ENCODE measurements around the gene STAP1.

STAP1 gene

DNA sequence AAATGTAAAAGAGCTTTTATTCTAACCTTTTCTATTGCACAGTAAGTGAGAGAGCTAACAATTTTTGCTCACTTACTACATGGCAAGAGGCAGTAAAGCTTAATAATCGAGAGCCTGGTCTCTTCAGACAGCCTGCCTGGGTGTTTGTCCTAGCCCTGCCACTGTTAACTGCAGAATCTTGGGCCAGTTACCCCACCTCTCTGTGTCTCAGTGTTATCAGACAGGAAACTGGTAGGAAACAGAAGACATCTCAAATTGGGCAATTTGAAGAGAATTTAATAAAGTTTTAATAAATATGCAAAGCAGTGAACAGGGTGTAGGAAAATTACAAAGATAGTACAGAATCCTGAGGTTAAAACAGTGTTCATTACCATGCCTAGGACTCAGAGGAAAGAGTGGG, 13.4 kb downstream of the STAP1 start:
- Histone ChIP-seq H3K36me3 (ENCODE audit: insufficient read depth, low read length) (no peaks in the 10 kb centered on the region), H2AFZ (ENCODE audit: low read depth, low read length) (no peak overlapping the region), H3K4me1 (ENCODE audit: insufficient read depth, low read length) (no peaks in the 10 kb centered on the region), H3K9me3 (ENCODE audit: low read length) (no peaks in the 10 kb centered on the region), H3K27me3 (ENCODE audit: insufficient read depth, low read length) (no peaks in the 10 kb centered on the region), H3K4me3 (ENCODE audit: low read length) (no peak overlapping the region)

DNA sequence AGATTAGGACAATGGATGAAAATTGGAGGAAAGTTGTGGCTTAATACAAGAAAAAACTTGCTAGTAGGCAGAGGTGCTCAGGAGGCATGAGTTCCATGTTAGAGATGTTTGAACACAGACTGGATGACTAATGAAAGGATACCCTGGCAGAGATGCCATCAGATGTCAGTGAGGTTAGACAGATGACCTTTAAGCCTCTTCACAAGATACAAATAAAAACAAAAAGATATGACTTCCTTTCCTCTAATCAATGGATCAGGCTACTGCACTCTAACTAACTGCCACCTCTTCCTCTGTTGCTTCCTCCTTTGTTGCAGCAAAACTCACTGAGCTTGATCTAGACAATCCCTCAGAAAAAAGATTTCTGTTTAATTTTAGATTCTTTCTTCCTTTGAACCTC, 14.7 kb downstream of the STAP1 start:
- no peak overlapping the region for H2AFZ ChIP-seq (ENCODE audit: low read depth, low read length)
- no peaks in the 10 kb centered on the region for H3K27me3 ChIP-seq (ENCODE audit: insufficient read depth, low read length)
- no peak overlapping the region for H3K4me3 ChIP-seq (ENCODE audit: low read length)
- no peaks in the 10 kb centered on the region for H3K36me3 ChIP-seq (ENCODE audit: insufficient read depth, low read length)
- H3K4me1 ChIP-seq (ENCODE audit: insufficient read depth, low read length), result no peaks in the 10 kb centered on the region
- no peaks in the 10 kb centered on the region for H3K9me3 ChIP-seq (ENCODE audit: low read length)

DNA sequence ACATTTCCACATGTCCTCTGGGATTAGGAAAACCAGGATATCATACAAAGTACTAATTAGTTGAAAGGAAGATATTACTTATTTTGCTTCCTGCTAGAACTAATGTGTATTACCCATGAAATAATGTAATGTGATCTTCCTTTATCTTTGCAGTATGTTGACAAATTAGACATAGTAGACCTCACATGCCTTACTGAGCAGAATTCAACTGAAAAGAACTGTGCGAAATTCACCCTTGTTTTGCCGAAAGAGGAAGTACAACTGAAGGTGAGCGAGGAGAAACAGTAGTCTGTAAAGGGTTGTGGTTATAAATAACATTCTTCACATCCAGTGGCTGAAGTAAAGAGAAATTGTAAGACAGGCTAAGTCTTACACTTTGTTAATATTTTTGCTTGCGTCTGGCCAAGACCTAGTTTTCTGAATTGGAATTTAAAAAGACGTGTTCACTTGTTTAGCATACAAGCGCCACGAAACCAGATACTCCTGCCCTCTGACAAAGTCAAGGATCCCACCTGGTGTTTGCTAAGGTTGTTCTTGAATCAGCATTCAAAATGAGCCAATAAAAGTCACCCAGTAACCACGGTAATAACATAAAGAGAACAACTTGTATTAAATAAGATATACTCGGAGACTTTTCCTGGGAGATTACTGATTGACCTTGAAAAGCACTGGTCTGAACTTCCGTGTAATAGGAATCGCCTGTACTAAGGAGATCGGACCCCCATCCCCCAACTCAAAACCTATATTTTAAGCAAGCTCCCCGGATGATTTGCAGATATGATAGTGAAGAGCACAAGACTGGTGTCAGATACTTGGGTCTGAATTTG, 16.9 kb downstream of the STAP1 start:
- no peaks in the 10 kb centered on the region for H3K9me3 ChIP-seq (ENCODE audit: low read length)
- no peak overlapping the region for H3K4me3 ChIP-seq (ENCODE audit: low read length)
- H2AFZ ChIP-seq (ENCODE audit: low read depth, low read length), result no peak overlapping the region
- no peaks in the 10 kb centered on the region for H3K27me3 ChIP-seq (ENCODE audit: insufficient read depth, low read length)
- H3K36me3 ChIP-seq (ENCODE audit: insufficient read depth, low read length), result no peaks in the 10 kb centered on the region
- H3K4me1 ChIP-seq (ENCODE audit: insufficient read depth, low read length), result no peaks in the 10 kb centered on the region

DNA sequence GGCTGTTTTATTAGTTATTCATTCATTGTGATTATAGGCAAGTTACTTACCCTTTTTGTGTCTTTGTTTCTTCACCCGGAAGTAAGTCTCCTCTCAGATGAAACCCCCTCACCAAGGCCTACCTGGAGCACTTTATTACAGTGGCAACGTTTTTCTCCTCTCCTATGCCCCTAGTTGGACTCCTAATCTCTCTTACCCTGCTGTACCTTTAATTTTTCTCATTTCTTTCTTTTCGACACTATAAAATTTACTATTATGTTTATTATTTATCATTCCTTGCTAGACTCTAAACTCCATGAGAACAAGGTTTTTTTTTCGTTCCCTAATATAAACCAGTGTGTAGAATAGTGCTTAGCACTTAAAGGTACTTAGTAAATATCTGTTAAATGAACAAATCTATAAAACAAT, 17.5 kb downstream of the STAP1 start:
- Histone ChIP-seq H3K4me1 (ENCODE audit: insufficient read depth, low read length) (no peaks in the 10 kb centered on the region), H3K9me3 (ENCODE audit: low read length) (no peaks in the 10 kb centered on the region), H3K4me3 (ENCODE audit: low read length) (no peak overlapping the region), H3K36me3 (ENCODE audit: insufficient read depth, low read length) (no peaks in the 10 kb centered on the region), H2AFZ (ENCODE audit: low read depth, low read length) (no peak overlapping the region), H3K27me3 (ENCODE audit: insufficient read depth, low read length) (no peaks in the 10 kb centered on the region)

DNA sequence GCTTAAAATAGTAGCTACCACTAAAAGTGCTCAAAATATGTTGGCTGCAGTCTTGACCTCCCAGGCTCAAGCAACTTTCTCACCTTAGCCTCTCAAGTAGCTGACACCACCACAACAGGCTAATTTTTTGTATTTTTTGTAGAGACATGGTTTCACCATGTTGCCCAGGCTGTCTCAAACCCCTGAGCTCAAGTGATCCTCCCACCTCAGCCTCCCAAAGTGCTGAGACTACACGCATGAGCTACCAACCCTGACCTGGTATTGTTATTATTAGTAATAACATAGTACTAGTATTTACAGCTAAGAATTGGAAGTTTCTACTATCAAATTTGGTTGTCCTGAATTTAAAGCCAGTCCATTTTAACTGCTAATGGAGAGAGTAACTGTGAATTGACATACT, 18.0 kb downstream of the STAP1 start:
- H3K4me3 ChIP-seq (ENCODE audit: low read length), result no peak overlapping the region
- no peaks in the 10 kb centered on the region for H3K36me3 ChIP-seq (ENCODE audit: insufficient read depth, low read length)
- no peaks in the 10 kb centered on the region for H3K27me3 ChIP-seq (ENCODE audit: insufficient read depth, low read length)
- H3K9me3 ChIP-seq (ENCODE audit: low read length), result no peaks in the 10 kb centered on the region
- no peaks in the 10 kb centered on the region for H3K4me1 ChIP-seq (ENCODE audit: insufficient read depth, low read length)
- H2AFZ ChIP-seq (ENCODE audit: low read depth, low read length), result no peak overlapping the region

DNA sequence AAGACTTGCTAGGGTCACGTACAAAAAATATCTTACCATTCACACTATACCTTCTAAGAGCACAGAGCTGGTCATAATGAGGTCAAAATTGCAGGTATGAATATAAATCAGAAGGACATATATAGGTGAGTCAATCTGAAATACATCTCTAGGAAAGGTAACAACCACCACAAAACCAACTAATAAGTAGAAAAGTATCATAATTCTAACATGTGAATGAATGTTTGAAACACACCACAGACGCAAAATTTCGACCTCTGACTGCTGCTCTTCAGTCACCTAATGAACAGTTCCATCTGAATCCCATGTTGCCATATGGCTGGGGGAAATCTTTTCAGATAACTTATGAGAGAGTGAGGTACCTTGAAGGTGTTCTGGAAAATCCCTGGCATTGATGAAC, 22.1 kb downstream of the STAP1 start:
- Histone ChIP-seq H3K36me3 (ENCODE audit: insufficient read depth, low read length) (no peaks in the 10 kb centered on the region), H3K4me1 (ENCODE audit: insufficient read depth, low read length) (no peaks in the 10 kb centered on the region), H3K9me3 (ENCODE audit: low read length) (no peaks in the 10 kb centered on the region)

DNA sequence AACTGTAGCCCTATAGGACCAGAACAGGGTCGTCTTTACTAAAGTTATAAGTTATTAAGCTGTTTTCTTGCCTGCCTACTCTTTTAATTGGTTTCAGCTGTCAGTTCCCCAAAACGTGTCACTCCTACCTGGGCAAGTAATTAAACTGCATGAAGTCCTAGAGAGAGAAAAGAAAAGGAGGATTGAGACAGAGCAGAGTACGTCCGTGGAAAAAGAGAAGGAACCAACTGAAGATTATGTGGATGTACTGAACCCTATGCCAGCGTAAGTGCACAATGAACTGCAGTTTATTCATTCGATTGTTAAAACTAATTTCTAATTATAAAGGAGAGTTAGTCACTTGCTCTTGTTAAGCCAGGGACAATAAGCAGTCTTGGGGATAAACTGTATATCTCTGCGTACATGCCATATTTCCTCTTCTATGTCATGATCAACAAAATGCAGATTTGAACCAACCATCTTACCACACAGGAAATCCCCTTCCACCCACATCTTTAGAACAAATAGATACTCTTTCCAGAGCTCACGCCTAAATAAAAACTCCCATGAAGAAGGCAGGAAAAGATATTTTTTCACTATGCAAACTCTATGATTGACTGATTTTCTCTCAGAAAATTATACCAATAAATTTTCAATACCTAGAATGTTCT, 22.8 kb downstream of the STAP1 start:
- Histone ChIP-seq H3K4me1 (ENCODE audit: insufficient read depth, low read length) (no peaks in the 10 kb centered on the region), H3K4me3 (ENCODE audit: low read length) (no peak overlapping the region), H3K9me3 (ENCODE audit: low read length) (no peaks in the 10 kb centered on the region), H3K36me3 (ENCODE audit: insufficient read depth, low read length) (no peaks in the 10 kb centered on the region), H2AFZ (ENCODE audit: low read depth, low read length) (no peak overlapping the region), H3K27me3 (ENCODE audit: insufficient read depth, low read length) (no peaks in the 10 kb centered on the region)

More for the DNA sequence above, 22.1 kb downstream of the STAP1 start:
- Histone ChIP-seq H3K27me3 (ENCODE audit: insufficient read depth, low read length) (no peaks in the 10 kb centered on the region), H2AFZ (ENCODE audit: low read depth, low read length) (no peak overlapping the region), H3K4me3 (ENCODE audit: low read length) (no peak overlapping the region)

DNA sequence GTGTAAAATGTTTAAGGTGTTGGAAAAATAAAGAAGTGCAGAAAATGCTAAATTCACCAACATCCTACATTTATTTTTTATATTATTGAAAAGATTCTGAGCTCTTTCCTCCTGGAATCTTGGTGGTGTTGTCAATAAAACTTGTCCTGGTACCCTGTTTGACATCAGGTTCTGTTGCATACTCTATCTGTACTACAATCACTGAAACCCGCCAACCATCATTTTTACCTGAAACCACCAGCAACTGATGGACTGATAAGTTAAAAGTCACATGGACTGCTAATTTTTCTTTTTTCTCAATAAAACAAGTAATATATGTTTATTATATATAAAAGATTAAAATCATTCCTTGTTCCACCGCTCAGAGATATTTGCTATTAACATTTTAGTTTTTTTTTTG, 23.4 kb downstream of the STAP1 start:
- H3K4me1 ChIP-seq (ENCODE audit: insufficient read depth, low read length), result no peaks in the 10 kb centered on the region
- no peak overlapping the region for H2AFZ ChIP-seq (ENCODE audit: low read depth, low read length)
- no peak overlapping the region for H3K4me3 ChIP-seq (ENCODE audit: low read length)
- H3K36me3 ChIP-seq (ENCODE audit: insufficient read depth, low read length), result no peaks in the 10 kb centered on the region
- no peaks in the 10 kb centered on the region for H3K27me3 ChIP-seq (ENCODE audit: insufficient read depth, low read length)
- H3K9me3 ChIP-seq (ENCODE audit: low read length), result no peaks in the 10 kb centered on the region

DNA sequence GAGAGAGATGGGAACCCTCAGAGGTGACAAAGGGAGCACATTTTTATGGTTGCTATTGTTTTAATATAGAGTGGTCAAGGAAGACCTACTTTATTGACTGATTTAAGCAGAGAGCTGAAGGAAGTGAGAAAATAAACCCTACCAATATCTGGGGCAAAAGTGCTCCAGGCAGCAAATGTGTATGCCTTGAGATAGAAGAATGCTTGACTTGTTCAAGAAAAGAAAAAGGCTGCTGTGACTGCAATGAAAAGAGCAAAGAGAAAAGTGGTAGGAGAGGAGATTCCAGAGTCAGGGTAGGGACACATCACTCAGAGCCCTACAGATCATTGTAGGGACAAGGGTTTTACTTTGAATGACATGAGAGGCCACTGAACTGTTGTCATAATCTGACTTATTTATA, 26.0 kb downstream of the STAP1 start:
- H3K27me3 ChIP-seq (ENCODE audit: insufficient read depth, low read length), result no peaks in the 10 kb centered on the region
- no peak overlapping the region for H3K4me3 ChIP-seq (ENCODE audit: low read length)
- no peaks in the 10 kb centered on the region for H3K9me3 ChIP-seq (ENCODE audit: low read length)

DNA sequence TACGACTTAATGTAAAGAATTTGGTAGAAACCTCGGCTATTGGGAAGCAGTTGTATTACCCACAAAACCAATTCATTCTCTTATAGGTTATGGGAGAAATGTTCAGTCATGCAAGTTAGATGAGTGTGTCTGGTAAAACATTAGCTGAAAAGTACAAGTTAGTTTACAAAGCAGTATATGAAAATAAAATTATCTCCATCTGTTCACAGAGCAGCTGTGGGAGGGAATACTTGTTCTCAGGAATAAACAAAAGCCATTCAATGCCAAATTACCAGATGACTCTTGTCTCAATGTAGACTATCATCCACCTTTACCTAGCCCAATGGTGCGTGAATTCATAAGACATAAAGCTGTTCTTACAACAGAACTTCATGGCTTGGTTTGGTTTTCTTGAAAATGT, 28.6 kb downstream of the STAP1 start:
- no peaks in the 10 kb centered on the region for H3K36me3 ChIP-seq (ENCODE audit: insufficient read depth, low read length)
- no peaks in the 10 kb centered on the region for H3K27me3 ChIP-seq (ENCODE audit: insufficient read depth, low read length)
- H3K4me1 ChIP-seq (ENCODE audit: insufficient read depth, low read length), result no peaks in the 10 kb centered on the region
- no peak overlapping the region for H3K4me3 ChIP-seq (ENCODE audit: low read length)
- H2AFZ ChIP-seq (ENCODE audit: low read depth, low read length), result no peak overlapping the region
- no peaks in the 10 kb centered on the region for H3K9me3 ChIP-seq (ENCODE audit: low read length)

More for the DNA sequence above, 26.0 kb downstream of the STAP1 start:
- Histone ChIP-seq H3K36me3 (ENCODE audit: insufficient read depth, low read length) (no peaks in the 10 kb centered on the region), H2AFZ (ENCODE audit: low read depth, low read length) (no peak overlapping the region), H3K4me1 (ENCODE audit: insufficient read depth, low read length) (no peaks in the 10 kb centered on the region)

DNA sequence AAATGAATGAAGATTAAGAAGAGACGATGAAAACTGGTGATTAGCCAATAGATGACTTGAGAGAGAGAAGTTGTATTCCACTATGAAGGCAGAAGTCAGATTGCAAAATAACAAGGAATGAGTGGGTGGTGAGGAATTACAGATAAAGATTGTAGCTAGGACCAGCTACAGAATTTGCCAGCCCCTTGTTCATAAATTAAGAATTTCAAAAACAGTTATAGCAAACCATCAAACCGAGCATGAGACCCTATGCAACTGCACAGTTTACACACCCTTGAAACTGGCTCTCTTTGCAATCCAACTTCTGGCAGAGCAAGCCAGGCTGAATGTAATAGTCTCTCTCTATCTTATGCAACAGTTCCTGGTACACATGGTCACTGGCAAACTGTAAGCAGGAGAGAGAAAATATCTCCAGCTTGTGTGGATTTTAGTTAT, 35.2 kb downstream of the STAP1 start:
- no peaks in the 10 kb centered on the region for H3K9me3 ChIP-seq (ENCODE audit: low read length)
- no peaks in the 10 kb centered on the region for H3K36me3 ChIP-seq (ENCODE audit: insufficient read depth, low read length)
- H3K4me1 ChIP-seq (ENCODE audit: insufficient read depth, low read length), result no peaks in the 10 kb centered on the region
- H3K4me3 ChIP-seq (ENCODE audit: low read length), result no peak overlapping the region
- no peak overlapping the region for H2AFZ ChIP-seq (ENCODE audit: low read depth, low read length)
- H3K27me3 ChIP-seq (ENCODE audit: insufficient read depth, low read length), result no peaks in the 10 kb centered on the region

DNA sequence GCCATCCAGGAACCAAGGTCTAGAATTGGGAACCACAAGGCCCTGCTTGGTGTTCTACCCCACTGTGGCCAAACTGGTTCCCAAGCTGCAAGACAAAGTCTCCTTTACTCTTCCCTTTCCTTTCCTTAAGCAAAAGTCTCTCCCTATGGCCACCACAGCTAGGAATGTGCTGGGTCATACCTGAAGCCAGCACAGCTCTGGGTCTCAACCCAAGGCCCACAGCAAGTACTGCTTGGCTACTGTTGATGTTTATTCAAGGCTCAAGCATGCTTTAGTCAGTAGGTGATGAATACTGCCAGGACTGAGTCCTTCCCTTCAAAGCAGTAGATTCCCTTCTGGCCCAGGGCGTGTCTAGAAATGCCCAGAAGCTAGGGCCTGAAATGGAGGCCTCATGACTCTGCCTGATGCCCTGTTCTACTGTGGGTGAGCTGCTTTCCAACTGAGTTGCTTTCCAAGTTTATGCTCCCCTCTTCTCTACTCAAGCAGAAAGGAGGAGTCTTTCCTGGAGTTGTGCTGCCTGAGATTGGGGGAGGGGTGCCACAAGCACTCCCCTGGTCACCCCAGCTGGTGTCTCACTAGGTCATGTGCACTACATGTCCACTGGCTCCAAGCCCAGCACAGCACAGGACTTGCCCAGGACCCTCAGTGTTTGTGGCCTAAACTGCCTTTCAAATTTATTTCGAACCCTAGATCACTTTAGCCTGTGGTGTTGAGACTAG, 44.9 kb downstream of the STAP1 start:
- Histone ChIP-seq H3K27me3 (ENCODE audit: insufficient read depth, low read length) (no peaks in the 10 kb centered on the region), H2AFZ (ENCODE audit: low read depth, low read length) (no peak overlapping the region), H3K36me3 (ENCODE audit: insufficient read depth, low read length) (no peaks in the 10 kb centered on the region)

DNA sequence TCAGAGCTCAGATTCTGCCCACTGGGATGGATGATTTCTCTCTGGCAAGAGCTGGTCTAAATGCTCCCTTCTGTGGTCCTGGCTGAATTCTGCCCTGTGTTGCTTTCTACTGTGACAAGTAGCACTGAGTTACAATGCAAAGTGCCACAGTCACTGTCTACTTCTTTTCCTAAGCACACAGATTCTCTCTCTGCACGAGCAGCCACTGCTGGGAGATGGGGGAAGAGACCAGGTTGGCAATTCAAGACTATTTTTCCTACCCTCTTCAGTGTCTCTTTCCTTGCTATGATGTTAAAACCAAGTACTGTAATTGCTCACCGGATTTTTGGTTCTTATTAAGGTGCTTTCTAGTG, 45.5 kb downstream of the STAP1 start:
- H3K9me3 ChIP-seq (ENCODE audit: low read length), result no peaks in the 10 kb centered on the region
- H3K4me1 ChIP-seq (ENCODE audit: insufficient read depth, low read length), result no peaks in the 10 kb centered on the region
- no peaks in the 10 kb centered on the region for H3K27me3 ChIP-seq (ENCODE audit: insufficient read depth, low read length)
- no peak overlapping the region for H2AFZ ChIP-seq (ENCODE audit: low read depth, low read length)
- no peak overlapping the region for H3K4me3 ChIP-seq (ENCODE audit: low read length)
- H3K36me3 ChIP-seq (ENCODE audit: insufficient read depth, low read length), result no peaks in the 10 kb centered on the region

More for the DNA sequence above, 44.9 kb downstream of the STAP1 start:
- no peaks in the 10 kb centered on the region for H3K9me3 ChIP-seq (ENCODE audit: low read length)
- no peak overlapping the region for H3K4me3 ChIP-seq (ENCODE audit: low read length)
- H3K4me1 ChIP-seq (ENCODE audit: insufficient read depth, low read length), result no peaks in the 10 kb centered on the region
